Measurements from ENCODE around the gene NEUROD2. TPM values are rescaled to one million over a fixed set of nuclear protein-coding genes. Genes with fewer than 3 reads are reported as not detected.
A peak's percentile ranks its signal among the peaks of the same experiment; 100 is the strongest.

NEUROD2 gene
- total and polyA plus RNA-seq, 2 donors (not counting 3 experiments of a cell fraction or from before 2014, with no cell fraction given), result not detected

DNA sequence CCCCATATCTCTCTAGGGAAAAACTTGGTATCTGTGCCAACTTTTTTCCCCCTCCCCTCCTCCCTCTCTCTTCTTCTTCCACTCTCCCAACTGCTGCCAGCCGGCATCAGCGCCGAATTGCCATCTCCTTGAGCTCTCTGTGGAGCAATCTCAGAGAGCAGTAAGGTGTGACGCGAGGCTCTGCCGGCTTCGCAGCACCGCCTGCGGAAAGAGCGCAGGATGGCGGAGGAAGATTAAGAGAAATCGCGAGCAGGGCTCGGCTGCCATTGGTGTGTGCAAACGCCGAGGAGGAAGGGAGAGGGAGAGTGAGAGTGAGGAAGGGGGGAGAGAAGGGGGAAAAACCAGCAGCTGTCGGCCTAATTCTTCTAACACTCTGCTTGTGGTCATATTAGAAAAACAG, 44.2 kb downstream of the NEUROD2 start:
- FAIRE-seq (no peak), DNase-seq (ENCODE audit: low read depth, low spot score) (peak; percentile 14)
- no peak overlapping the region for H3K9ac ChIP-seq (replicated peaks; ENCODE audit: extremely low read depth, insufficient read depth, low read length)
- H4K20me1 ChIP-seq (replicated peaks; ENCODE audit: control insufficient read depth, extremely low read depth, insufficient read depth, low read length), result no peaks in the 10 kb centered on the region
- H3K9me1 ChIP-seq (replicated peaks; ENCODE audit: control insufficient read depth, extremely low read depth, insufficient read depth, low read length), result no peaks in the 10 kb centered on the region
- H3K4me2 ChIP-seq (ENCODE audit: insufficient read depth, low read length), result no peak overlapping the region
- dilution Hi-C loops (cut with MboI; ENCODE audit: extremely low pct_ligation_motif_present, low sequenced_read_pairs), result no loop called here
- intact Hi-C loops (cut with micrococcal nuclease), result no loop called here
- no peaks in the 10 kb centered on the region for H3K4me1 ChIP-seq (ENCODE audit: control insufficient read depth, extremely low read depth, insufficient read depth, low read length)
- peaks cover 0 to 14% of the 10 kb centered on the region in 2 experiments for H3K36me3 ChIP-seq (ENCODE audit: control insufficient read depth in 2 of 2, extremely low read depth in 1 of 2, insufficient read depth in 2 of 2, low read length in 2 of 2)
- no peaks in the 10 kb centered on the region for H3K9me3 ChIP-seq (replicated peaks; ENCODE audit: control insufficient read depth, insufficient read depth, low read length)
- BruUV-seq (replicated peaks), result no TSS peak
- no peaks in the 10 kb centered on the region for H3K27me3 ChIP-seq (ENCODE audit: control insufficient read depth in 2 of 2, insufficient read depth in 2 of 2, low read length in 2 of 2)
- no peak overlapping the region for H3K4me3 ChIP-seq (replicated peaks in 1 of 3; ENCODE audit: insufficient read depth in 1 of 3, low read depth in 1 of 3, low read length in 3 of 3)
- ChIA-PET CTCF (interaction anchor here (1.0 to 3.0 kb wide), 4 partner anchors 10 to 60 kb away, joined by 3 to 11 read pairs (median 6); no protein-coding TSS in a partner anchor), POLR2A (interaction anchor here (0.6 kb wide), 1 partner anchor 53 kb away, joined by 6 read pairs; no protein-coding TSS in a partner anchor)
- no peaks in the 10 kb centered on the region for H3K79me2 ChIP-seq (ENCODE audit: control insufficient read depth, insufficient read depth, low read length)
- no peak overlapping the region for H3K27ac ChIP-seq (ENCODE audit: insufficient read depth, low read depth, low read length)
- TF ChIP-seq JUN (IDR thresholded peaks at IDR 0.05; ENCODE audit: borderline replicate concordance, insufficient read depth, insufficient read length, low read depth), result no peak
- TF ChIP-seq, protein P1, sequence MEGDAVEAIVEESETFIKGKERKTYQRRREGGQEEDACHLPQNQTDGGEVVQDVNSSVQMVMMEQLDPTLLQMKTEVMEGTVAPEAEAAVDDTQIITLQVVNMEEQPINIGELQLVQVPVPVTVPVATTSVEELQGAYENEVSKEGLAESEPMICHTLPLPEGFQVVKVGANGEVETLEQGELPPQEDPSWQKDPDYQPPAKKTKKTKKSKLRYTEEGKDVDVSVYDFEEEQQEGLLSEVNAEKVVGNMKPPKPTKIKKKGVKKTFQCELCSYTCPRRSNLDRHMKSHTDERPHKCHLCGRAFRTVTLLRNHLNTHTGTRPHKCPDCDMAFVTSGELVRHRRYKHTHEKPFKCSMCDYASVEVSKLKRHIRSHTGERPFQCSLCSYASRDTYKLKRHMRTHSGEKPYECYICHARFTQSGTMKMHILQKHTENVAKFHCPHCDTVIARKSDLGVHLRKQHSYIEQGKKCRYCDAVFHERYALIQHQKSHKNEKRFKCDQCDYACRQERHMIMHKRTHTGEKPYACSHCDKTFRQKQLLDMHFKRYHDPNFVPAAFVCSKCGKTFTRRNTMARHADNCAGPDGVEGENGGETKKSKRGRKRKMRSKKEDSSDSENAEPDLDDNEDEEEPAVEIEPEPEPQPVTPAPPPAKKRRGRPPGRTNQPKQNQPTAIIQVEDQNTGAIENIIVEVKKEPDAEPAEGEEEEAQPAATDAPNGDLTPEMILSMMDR (IDR thresholded peaks at IDR 0.05; ENCODE audit: extremely low read depth in 1 of 2, insufficient read depth in 1 of 2, low read depth in 1 of 2, low read length in 2 of 2), result no peak
- no peak for TF ChIP-seq FOS (IDR thresholded peaks at IDR 0.05; ENCODE audit: borderline replicate concordance, insufficient read depth, low read length)
- TF ChIP-seq, protein P2, sequence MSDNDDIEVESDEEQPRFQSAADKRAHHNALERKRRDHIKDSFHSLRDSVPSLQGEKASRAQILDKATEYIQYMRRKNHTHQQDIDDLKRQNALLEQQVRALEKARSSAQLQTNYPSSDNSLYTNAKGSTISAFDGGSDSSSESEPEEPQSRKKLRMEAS (IDR thresholded peaks at IDR 0.05; ENCODE audit: insufficient read depth, insufficient read length), result no peak
- TF ChIP-seq MYC (IDR thresholded peaks at IDR 0.05; ENCODE audit: low read depth, low read length), result no peak
- no peak for TF ChIP-seq EZH2 (IDR thresholded peaks at IDR 0.05; ENCODE audit: borderline replicate concordance, low read depth, low read length, severe bottlenecking)
- TF ChIP-seq GATA2 (IDR thresholded peaks at IDR 0.05; ENCODE audit: insufficient read depth, insufficient read length, low read depth, low read length), result no peak
- TF ChIP-seq POLR2AphosphoS5 (IDR thresholded peaks at IDR 0.05; ENCODE audit: insufficient read depth, low read depth, low read length), result no peak
- no peak for TF ChIP-seq POLR2A (IDR thresholded peaks at IDR 0.05; ENCODE audit: low read depth, low read length)
- peak overlapping the region; percentile 5 for H2AFZ ChIP-seq (ENCODE audit: low read depth, low read length)

All from endothelial cell of umbilical vein (primary cell).